Colonic mucosa (tissue), 4 donors: Measurements from ENCODE around the gene TRA2B. TPM values are rescaled to one million over a fixed set of nuclear protein-coding genes. Genes with fewer than 3 reads are reported as not detected.

Source experiments
- DNase-seq: peaks from one replicate; pipeline ENCODE4 v3.0.0-alpha.2; 2020
- H3K27ac ChIP-seq: fragments of 200-600 bp; one replicate; pipeline ENCODE4 v1.8.0; 2021
- H3K27me3 ChIP-seq: fragments of 200-600 bp; one replicate; pipeline ENCODE4 v1.8.0; 2021
- H3K36me3 ChIP-seq: fragments of 200-600 bp; one replicate; pipeline ENCODE4 v1.8.0; 2021
- H3K4me1 ChIP-seq: fragments of 200-600 bp; one replicate; pipeline ENCODE4 v1.8.0; 2021; ENCODE audit warnings: mild to moderate bottlenecking
- H3K4me3 ChIP-seq: fragments of 200-600 bp; one replicate; pipeline ENCODE4 v1.8.0; 2021
- H3K9ac ChIP-seq, 2 donors: one replicate each; pipeline ENCODE4 v1.7.0; 2013; ENCODE audit warnings: control low read depth in 2 of 2, low read depth in 2 of 2, low read length in 2 of 2
- H3K9me3 ChIP-seq: fragments of 200-600 bp; one replicate; pipeline ENCODE4 v1.8.0; 2021
- intact Hi-C: fragments of 100-400 bp; cut with DNase I; formaldehyde crosslinking; loops from one replicate; pipeline ENCODE4 v1.14.1; 2022
- total RNA-seq, 2 donors: library from RNA; stranded (reverse); fragmentation: NEBNext Ultra II Directional in 1 of 2; extraction: Animal tissue kit (Norgen Biotek cat#: 25700) in 1 of 2; gene quantifications; one replicate each; pipeline ENCODE4 v1.2.1, GENCODE V29; 2021
- TF ChIP-seq, protein P1 (sequence below): fragments of 200-600 bp; IDR thresholded peaks from one replicate; pipeline ENCODE4 v1.8.0; 2022; ENCODE audit warnings: antibody characterized with exemption, mild to moderate bottlenecking
- donor health status: healthy.
- donor health status: DM: no; HTN: no; CAD: no.
- donor health status: DM: no; HTN: no; CAD: no.

TRA2B gene
- total RNA-seq, 2 donors from 2014 or later: 98.8 to 140 TPM

DNA sequence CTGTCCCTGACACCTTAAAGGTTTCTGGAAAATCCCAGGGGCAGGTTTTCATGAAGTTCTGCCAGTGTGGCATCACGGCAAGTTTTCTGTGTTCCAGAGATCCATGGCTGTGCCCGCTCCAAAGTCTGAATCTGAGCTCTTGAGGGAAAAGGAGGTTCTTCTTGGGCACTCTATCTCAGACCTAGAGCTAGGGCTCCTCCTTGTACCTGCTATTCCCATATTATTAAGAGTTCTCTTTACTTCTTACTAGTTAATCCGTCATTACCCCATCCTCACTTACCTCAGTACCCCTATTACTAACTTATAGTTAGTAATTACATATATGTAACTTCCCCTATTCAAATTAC is 5.9 kb upstream of the TRA2B start:
- H3K4me1 ChIP-seq: peaks cover 3% of the 10 kb centered on the region
- H3K27me3 ChIP-seq: no peaks in the 10 kb centered on the region
- no peak overlapping the region for H3K9ac ChIP-seq
- intact Hi-C loops: no loop called here
- H3K9me3 ChIP-seq: no peaks in the 10 kb centered on the region
- H3K27ac ChIP-seq: no peak overlapping the region
- DNase-seq: no peak
- H3K4me3 ChIP-seq: no peak overlapping the region
- H3K36me3 ChIP-seq: no peaks in the 10 kb centered on the region
- TF ChIP-seq, protein P1, sequence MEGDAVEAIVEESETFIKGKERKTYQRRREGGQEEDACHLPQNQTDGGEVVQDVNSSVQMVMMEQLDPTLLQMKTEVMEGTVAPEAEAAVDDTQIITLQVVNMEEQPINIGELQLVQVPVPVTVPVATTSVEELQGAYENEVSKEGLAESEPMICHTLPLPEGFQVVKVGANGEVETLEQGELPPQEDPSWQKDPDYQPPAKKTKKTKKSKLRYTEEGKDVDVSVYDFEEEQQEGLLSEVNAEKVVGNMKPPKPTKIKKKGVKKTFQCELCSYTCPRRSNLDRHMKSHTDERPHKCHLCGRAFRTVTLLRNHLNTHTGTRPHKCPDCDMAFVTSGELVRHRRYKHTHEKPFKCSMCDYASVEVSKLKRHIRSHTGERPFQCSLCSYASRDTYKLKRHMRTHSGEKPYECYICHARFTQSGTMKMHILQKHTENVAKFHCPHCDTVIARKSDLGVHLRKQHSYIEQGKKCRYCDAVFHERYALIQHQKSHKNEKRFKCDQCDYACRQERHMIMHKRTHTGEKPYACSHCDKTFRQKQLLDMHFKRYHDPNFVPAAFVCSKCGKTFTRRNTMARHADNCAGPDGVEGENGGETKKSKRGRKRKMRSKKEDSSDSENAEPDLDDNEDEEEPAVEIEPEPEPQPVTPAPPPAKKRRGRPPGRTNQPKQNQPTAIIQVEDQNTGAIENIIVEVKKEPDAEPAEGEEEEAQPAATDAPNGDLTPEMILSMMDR: no peak

DNA sequence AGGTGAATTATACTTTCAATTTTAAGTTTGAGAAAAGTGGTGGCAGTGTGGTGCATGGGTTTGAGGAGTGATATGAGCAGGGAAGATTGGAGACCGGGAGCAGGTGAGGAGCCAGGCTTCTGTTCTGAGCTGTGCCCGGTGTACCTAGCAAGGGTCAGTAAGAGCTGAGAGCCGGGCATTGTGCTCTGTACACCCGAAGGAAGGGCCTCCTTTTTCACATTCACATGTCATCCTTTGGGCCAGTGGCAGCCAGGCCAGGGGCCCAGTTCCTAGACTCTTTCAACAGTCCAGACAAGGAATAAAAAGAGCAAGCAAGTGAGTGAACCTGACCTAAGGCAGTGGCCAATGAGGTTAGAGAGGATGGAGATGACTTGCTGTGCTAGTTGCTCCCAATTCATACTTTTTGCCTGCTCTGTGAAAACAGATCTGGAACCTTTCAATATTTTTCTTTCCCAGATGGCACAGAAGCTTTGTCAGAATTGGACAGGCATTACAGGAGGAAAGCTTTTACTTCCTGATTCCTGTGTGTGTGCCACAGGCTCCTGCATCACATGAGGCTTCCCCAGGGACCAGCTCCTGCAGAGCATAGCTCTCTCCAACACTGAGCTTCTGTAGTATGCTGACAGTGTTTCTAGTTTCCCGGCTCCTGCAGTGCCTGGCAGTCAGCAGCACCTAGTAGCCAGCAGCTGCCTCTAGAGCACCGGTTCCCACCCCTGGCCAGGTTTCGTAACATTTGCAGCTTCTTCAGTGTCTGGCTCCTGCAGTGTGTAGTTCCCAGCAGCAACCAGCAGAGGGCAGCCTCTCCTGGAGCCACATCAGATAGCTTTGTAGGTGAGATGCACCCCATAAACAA is 5.3 kb upstream of the TRA2B start:
- H3K4me3 ChIP-seq: no peak overlapping the region

DNA sequence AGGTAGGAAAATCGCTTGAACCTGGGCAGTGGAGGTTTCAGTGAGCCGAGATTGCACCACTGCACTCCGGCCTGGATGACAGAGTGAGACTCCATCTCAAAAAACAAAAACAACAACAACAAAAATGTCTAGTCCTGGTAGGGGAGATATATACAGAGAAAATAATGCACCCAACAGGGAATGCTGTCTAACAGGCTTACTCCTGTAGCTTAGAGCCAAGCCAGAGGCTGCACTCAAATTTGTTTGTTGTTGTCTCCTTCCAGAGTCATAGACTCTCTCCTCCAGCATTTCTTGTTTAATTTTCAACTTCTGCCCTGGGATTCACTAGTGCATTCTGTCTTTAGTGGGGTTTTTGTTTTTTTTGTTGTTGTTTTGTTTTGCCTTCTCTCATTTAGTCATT is 4.6 kb upstream of the TRA2B start:
- no peak for DNase-seq
- Histone ChIP-seq H3K4me1 (peaks cover 3% of the 10 kb centered on the region), H3K9me3 (no peaks in the 10 kb centered on the region), H3K9ac (no peak overlapping the region), H3K36me3 (no peaks in the 10 kb centered on the region), H3K4me3 (no peak overlapping the region), H3K27me3 (no peaks in the 10 kb centered on the region), H3K27ac (no peak overlapping the region)
- intact Hi-C loops: no loop called here
- TF ChIP-seq, protein P1: no peak

More for the DNA sequence above, 5.3 kb upstream of the TRA2B start:
- TF ChIP-seq, protein P1: peak; percentile 100
- DNase-seq: peak; percentile 92
- no peaks in the 10 kb centered on the region for H3K36me3 ChIP-seq
- no peaks in the 10 kb centered on the region for H3K27me3 ChIP-seq
- peaks cover 3% of the 10 kb centered on the region for H3K4me1 ChIP-seq
- intact Hi-C loops: no loop called here
- H3K9me3 ChIP-seq: no peaks in the 10 kb centered on the region
- H3K27ac ChIP-seq: no peak overlapping the region
- H3K9ac ChIP-seq: peak overlapping the region in 1 of 2 donors; percentile 41

DNA sequence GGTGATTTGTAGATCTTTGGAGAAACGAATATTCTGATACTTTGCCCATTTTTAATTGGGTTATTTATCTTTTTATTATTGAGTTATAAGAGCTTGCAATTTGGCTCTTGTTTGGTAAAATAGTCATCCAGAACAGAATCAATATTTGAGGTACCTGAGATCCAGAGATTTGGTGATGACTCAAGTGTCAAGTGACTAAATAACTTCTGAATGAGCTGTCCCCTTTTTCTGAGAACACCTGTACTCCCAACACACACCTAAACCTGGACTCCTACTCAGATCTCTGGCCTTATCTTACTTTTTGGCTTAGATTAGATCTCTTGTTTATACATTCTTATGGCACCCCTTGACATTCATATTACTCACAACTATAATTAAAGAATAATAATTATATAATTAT is 3.1 kb upstream of the TRA2B start:
- Histone ChIP-seq H3K4me3 (no peak overlapping the region), H3K27me3 (no peaks in the 10 kb centered on the region), H3K36me3 (no peaks in the 10 kb centered on the region), H3K9me3 (no peaks in the 10 kb centered on the region), H3K4me1 (peaks cover 3% of the 10 kb centered on the region), H3K27ac (no peak overlapping the region), H3K9ac (no peak overlapping the region)
- TF ChIP-seq, protein P1: no peak
- no peak for DNase-seq
- intact Hi-C loops: no loop called here

DNA sequence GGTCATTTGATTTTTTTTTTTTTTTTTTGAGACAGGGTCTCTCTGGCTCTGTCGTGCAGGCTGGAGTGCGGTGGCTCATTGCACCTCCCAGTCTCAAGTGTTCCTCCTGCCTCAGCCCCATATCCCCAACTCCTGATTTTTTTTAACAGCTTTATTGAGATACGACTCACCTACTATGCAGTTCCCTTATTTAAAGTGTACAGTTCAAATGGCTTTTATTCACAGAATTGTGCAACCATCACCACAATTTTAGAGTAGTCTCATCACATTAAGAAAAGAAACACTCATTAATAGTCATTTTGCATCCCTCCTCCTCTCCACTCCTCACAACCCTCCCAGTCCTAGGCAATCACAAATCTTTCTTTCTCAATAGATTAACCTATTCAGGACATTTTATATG is 1.9 kb upstream of the TRA2B start:
- no peak for DNase-seq
- H3K4me1 ChIP-seq: peaks cover 3% of the 10 kb centered on the region
- no peaks in the 10 kb centered on the region for H3K36me3 ChIP-seq
- no peaks in the 10 kb centered on the region for H3K27me3 ChIP-seq
- H3K9ac ChIP-seq: no peak overlapping the region
- H3K4me3 ChIP-seq: no peak overlapping the region
- no peak overlapping the region for H3K27ac ChIP-seq
- TF ChIP-seq, protein P1: no peak
- no peaks in the 10 kb centered on the region for H3K9me3 ChIP-seq
- intact Hi-C loops: no loop called here
